Vagina (tissue), 2 donors: Measurements from ENCODE around the gene CCDC88C.

Source experiments
- POLR2A ChIP-seq, 2 donors: fragments of 450-650 bp; IDR thresholded peaks; one replicate each; pipeline ENCODE4 v1.6.1; 2017; ENCODE audit warnings: antibody characterized with exemption in 2 of 2, mild to moderate bottlenecking in 2 of 2, moderate library complexity in 2 of 2
- TF ChIP-seq, protein P1 (sequence below), 3 experiments: fragments of 450-650 bp in 2 of 3; fragments of 200-600 bp in 1 of 3; sonication (generic) in 1 of 3; IDR thresholded peaks; one replicate each; pipeline ENCODE4 v1.5.1; 2017 to 2019; ENCODE audit warnings: antibody characterized with exemption in 3 of 3, mild to moderate bottlenecking in 2 of 3, moderate library complexity in 2 of 3

DNA sequence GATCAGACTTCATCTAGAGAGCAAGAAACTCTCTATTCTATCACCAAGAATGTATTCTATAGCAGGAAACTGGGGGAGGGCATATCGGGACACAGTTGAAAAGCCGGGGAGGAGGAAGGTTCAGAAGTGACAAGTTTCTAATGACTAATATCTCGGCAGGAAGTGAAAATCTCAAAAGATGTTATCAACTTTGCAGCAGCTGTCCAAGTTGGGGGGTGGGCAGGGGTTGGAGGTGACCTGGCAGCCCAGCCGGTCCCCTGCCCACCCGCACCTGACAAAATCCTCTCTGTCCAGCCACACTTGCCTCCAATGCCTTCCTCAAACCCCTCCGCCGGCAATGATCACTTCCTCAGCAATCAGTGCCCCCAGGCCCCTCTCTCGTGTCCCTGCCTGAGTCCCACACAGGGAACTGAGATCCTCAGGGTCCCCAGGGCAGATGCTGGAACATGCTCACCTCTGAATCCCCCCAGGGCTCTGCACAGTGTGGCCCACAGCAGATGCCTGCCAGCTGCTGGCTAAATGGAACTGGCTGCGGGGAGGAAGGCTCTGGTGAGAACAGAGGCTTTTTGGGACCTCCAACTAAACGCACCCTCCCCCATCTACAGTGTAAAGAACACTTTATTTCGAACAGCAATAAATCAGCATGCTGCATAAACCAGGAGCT is 43.9 kb downstream of the CCDC88C start:
- TF ChIP-seq, protein P1, sequence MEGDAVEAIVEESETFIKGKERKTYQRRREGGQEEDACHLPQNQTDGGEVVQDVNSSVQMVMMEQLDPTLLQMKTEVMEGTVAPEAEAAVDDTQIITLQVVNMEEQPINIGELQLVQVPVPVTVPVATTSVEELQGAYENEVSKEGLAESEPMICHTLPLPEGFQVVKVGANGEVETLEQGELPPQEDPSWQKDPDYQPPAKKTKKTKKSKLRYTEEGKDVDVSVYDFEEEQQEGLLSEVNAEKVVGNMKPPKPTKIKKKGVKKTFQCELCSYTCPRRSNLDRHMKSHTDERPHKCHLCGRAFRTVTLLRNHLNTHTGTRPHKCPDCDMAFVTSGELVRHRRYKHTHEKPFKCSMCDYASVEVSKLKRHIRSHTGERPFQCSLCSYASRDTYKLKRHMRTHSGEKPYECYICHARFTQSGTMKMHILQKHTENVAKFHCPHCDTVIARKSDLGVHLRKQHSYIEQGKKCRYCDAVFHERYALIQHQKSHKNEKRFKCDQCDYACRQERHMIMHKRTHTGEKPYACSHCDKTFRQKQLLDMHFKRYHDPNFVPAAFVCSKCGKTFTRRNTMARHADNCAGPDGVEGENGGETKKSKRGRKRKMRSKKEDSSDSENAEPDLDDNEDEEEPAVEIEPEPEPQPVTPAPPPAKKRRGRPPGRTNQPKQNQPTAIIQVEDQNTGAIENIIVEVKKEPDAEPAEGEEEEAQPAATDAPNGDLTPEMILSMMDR (IDR thresholded peaks at IDR 0.05): no peak
- no peak for TF ChIP-seq POLR2A (IDR thresholded peaks at IDR 0.05)
